Stimulated activated CD8-positive, alpha-beta memory T cell treated with anti-CD3 and anti-CD28 coated beads, Interleukin-2, amount 100 ng/mL, for 48 hours (primary cell): ENCODE results near the gene IGDCC3.

Experiments used
- DNase-seq, 2 donors: peaks; one replicate each; pipeline ENCODE4 v3.0.0-alpha.2; 2020; ENCODE audit warnings: low read depth in 2 of 2

IGDCC3 gene

DNA sequence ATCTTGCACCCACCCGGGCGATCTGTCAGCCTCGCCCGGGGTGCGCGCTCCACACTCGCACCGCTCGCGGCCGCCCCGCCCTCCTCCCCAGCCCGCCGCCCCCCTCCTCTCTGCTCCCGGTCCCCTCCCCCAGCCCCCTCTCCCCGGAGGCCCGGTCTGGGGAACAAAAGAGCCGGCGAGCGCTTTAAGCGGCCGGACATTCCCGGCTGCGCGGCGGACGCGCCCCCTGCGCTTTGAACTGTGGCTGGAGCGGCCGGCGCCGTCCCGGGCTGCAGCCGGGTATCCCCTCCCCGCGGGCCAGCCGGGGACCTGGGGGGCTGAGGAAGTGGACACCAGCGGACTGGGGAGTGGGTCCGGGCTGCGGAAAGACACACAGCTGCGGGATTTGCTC, at the start of gene IGDCC3:
Gene IGDCC3 (minus strand): TSS at position 27 of the 391 bp plus-strand sequence. CDS start 214 bp downstream, outside the sequence.
- no peak for DNase-seq

DNA sequence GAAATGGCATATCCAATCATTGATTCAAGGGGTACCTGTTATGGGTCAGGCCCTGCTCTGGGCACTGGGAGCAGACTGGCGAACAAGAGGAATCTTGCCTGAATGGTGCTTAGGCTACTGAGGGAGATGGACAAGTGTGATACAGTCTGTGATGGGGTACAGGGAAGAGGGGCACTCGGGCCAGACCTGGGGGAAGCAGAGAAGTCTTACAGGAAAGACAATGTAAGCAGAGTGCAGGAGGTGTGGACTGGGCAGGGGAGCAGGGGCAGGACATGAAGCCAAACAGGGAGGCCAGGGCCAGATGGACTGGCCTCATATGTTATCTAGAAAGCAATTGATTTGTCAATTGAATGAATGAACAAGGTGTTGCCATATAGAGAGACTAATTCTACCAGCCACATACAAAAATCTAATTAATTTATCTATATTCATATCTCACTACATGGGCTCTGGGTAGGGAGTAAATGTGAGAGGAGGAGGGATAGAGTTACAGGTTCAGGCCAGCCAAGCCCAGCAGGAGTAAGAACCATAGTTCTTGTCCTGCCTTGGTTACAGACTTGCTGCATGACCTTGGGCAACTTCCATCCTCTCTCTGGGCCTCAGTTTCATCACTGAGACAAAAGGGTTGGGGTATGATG, 48.5 kb upstream of the IGDCC3 start:
- no peak for DNase-seq

DNA sequence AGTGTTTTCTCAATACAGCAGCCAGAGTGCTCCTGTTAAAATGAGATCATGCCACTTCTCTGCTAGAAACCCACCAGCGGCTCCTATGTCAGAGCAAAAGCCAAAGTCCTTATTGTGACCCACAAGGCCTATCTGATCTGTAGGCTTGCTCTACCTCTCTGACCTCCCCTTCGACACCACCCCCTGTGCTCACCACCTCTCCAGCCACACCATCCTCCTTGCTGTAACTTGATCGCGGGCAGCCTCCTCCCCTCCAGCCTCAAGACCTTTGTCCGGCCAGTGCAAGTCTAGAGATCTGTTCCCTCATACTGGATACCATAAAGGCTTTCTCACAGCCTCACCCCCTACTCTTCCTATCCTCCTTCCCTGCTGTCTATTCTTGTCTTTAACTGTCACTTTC, 46.9 kb upstream of the IGDCC3 start:
- no peak for DNase-seq

DNA sequence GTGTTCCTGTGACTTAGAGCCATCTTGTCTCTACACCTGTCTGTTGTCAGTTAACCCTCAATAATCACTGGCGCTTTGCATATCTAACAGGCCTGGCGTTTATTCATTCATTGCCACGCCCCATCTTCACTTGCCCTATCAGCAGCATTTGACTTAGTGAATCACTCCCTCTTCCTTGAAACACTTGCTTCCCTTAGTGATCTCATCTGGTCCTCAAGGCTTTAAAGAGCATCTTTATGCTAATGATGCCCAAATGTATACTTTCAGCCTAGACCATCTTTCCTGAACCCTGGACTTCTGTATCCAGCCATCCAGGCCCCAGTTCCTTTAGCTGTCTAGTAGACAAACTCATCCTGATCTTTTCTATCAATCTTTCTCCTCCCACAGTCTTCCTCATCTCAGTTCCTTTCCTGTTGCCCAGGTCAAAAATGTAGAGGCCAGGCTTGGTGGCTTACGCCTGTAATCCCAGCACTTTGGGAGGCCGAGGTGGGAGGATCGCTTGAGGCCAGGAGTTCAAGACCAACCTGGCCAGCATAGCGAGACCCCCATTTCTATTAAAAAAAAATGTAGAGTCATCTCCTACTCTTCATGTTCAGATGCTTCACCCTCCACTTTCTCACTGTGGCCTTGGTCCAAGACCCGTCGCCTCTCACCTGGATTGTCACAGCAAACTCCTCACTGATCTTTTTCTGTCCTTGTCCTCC, 46.3 kb upstream of the IGDCC3 start:
- no peak for DNase-seq

DNA sequence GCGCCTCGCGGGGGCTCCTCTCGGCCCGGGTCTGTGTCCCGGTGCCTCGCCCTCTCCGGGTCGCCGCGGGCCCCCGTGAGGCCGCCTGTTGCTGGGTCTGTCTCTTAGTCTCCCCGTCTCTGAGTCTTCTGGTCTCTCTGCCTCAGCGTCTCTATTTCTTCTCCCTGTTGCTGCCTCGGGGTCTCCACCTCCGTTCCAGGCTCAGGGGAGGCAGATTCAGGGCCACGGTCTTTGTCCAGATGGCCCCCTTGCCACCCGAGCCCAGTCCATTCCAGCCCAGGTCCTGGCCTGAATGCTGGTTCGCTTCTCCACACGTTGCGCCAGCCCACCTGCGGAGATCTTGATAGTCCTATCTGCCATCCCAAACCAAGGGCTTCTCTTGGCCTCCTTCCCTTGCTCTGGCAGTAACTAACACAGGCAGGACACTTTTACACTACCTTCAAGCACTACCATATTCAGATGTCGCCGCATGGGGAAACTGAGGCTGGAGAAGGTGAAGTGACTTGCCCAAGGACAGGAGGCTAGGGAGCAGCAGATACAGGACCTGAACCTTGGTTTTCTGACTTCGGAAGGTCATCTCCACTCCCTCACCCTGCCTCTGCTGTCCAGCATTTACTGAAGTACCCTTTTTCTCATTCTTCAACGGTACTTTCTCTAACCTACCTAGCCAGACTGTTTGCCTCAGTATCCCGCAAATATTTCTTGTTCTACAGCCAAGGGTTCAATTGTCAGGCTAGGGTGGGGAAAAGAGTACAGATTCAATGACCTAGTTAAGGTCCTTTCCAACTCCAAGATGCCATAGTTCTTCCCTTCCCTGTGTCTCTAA, 45.6 kb upstream of the IGDCC3 start:
- DNase-seq, result no peak

DNA sequence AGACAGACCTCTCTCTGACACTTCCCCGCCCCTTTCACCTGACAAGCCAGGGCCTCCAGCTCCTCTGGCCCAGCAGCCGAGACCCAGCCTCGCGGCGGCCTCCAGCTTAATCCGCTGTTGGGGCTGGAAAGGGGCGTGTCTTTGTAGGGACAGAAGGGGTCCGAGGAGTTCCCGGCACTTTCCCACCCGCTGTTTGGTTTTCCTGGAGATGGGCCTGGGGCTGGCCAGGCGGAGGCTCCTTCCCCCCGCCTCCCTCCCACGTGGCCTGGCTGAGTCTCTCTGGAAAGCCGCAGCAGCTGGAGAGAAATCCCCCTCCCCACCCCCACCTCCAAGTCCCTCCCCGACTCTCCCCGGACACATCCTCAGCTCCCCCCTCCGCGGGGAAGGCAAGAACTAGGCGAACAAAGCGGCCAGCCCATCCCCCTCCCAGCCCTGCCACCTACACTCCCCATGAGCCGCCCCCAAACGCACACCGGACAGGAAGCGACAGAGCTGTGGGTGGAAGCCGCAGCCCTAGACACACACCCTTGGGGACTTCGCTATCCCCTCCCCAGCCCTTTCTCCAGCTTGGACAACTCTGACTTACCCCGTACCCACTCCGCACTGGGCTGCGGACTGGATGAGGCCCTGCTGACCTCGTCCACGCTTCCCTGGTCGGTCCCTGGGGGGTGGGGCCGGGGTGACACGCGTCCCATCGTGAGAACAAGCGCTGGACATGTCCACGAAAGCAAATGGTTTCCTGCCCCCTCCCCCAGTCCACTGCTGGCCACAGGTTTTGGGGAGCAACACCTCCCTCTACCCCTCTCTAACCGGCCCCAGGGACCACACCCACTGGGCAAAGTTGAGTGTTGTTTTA, 43.8 kb upstream of the IGDCC3 start:
- no peak for DNase-seq

DNA sequence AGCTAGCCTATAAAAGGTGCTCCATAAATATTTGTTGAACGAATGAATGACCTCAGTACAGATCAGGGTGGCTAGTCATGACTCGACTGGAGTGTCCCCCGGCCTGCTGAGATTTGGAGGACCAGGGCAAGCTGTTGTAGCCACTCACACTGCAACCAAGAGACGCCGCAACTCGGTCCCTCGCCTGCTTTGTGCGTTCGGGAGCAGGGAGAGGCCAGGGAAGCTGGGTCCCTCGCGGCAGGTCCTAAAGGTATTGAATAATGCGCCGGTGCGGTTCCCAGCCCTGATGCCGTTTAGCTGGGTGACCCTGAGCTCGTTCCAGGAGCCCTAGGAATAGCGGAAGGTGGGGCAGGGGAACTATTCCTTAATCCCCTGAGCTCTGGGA, 43.2 kb upstream of the IGDCC3 start:
- no peak for DNase-seq

DNA sequence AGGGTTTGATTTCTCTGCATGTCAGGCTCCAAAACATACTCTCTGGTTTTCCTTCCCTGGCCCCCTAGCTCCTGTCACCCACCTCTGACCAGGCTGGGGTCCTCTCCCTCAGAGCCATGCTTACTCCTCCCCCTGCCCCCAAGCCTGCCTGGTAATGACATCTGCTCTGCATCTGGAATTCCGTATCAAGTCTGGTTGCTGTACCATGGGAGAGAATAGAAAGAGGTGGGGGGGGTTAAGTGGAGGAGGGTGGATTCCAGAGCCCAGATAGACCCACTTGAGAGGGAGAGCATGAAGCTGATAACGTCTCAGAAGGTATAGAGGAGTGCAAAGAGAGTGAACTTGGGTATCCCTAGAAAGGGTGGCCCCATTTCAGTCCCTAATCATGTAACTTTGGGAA, 40.8 kb upstream of the IGDCC3 start:
- DNase-seq, result no peak

DNA sequence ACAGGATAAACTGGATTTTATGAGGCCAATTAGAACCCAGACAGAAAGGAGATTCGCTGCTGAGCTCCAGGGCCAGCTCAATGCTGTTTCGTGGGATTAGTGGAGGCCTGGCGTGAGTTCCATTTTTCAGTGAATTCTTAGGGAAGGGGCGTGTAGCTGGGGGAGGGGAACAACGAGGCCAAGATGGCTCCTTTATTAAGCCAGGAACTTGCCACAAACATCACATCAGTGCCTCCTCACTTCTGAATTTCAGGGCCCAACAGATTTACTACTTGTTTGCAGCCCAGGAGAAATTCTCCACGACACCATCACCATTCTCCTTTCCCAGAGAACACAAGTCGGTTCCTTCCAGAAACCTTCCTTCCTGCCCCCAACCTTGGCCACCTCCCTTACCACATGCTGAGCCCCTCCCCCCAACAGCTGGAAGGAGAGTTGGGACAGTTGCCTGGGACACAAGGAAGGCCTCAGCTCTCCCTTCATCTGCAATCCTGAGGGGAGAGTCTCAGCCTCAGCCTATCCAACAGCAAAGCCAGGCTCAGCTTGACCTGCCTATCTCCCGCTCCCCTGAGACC, 39.1 kb upstream of the IGDCC3 start:
- no peak for DNase-seq

DNA sequence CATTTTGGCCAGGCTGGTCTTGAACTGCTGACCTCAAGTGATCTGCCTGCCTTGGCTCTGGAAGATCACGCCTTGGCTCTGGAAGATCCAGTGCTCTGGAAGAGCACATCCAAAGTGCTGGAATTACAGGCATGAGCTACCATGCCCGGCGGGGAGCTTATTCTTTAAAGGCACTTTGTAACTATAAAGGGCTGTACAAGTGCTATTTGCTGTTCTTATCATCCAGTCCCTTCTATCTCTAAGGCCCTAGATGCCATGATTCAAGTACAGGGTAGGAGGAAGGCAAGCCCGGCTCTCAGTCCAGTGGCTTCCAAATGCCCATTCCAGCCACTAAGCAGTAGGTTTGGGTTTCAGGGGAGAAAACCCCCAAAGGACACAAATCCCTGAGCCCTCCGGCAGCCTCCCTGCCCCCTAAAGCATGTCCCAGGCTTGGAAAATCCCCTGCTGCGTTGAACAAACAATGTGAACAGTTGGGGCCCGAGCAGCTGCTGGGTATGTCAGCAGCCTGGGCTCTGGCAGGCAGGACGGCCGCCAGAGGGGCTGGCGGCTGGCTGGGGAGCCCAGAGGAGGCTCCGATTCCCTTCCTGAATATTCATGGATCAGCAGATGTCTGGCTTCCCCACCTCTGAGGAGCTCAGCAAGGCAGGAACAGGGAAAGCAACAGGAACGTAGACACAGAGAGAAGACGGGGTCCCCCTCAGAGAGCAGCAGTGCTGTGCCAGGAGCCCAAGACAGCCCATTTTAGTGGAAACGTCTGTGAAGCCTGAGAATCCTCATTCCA, 37.2 kb upstream of the IGDCC3 start:
- DNase-seq, result no peak

DNA sequence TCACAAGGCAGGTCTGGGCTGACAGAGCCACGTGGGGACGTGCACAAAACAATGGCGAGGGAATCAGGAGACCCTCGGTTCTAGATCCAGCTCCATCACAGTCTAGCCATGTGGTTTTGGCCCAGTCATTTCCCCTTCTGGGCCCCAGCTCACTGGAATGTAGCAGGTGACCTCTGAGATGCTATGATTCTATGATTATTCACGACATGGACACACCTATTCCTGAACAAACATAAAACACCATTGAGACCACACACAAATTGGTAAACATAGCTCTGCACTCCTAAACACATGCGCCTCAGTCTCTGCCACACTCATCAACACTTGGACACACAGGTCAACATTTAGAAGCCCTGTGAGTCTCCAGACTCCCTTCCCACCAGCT, 36.0 kb upstream of the IGDCC3 start:
- DNase-seq, result no peak

DNA sequence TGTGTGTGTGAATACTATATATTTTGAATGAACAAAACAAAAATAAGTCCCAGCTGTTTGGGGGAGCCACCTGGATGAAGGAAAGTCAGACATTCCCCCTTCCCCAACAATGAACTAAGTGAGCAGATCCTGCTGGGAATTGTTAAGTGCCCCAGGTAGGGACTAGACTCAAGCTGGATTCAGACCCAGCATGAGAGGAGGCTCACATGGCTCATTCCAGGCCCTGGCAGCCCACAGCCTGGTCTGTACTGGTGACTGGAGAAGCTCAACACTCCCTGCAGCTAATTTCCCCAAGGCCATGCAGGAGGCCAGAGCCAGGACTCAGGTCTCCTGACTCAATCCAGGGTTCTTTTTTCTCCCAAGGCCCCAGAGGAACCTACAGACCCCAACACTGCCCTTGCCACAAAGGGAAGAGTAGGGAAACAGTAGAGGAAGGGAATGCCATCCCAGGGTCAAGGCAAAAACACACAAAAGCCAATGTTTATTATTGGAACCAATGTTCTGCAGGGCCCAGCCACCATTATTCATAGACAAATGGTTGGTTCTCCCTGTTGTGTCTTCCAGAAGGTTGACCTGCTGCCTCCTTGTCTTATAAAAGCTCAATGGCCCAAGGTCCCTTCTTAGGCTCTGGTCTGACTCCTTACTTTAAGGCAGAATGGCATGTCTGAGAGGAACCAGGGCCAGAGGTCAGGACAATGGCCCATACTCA, 35.4 kb upstream of the IGDCC3 start:
- no peak for DNase-seq

DNA sequence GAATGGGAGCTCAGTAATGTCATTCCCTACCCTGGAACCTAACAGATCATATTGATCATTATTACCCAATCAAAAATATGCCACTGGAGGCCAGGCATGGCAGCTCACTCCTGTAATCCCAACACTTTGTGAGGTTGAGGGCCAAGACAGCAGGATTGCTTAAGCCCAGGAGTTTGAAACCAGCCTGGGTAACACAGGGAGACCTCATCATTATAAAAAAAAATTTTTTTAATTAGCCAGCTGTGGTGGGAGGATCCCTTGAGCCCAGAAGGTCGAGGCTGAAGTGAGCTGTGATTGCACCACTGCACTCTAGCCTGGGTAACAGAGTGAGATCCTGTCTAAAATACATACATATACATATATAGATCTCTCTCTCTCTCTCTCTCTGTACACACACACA, 34.8 kb upstream of the IGDCC3 start:
- DNase-seq, result no peak

DNA sequence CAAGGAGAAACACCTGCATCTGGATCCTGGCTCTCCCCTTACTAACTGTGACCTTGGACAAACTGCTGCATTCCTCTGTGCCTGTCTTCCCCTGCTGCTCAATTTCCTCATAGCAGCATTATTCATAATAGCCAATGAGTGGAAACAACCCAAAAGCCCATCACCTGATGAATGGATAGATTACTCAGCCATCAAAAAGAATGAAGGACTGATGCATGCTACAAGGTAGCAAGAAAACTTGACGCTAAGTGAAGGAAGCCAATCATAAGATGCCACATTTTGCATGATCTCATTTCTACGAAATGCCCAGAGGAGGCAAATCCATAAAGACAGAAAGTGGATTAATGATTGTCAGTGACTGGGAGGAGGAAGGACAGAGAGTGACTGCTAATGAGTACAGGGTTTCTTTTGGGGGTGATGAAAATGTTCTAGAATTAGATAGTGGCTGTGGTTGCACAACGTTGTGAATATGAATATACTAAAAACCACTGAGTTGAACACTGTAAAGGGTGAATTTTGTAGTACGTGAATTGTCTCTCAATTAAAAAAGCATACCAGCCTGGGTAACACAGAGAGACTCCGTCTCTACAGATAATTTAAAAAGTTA, 33.8 kb upstream of the IGDCC3 start:
- DNase-seq, result no peak

DNA sequence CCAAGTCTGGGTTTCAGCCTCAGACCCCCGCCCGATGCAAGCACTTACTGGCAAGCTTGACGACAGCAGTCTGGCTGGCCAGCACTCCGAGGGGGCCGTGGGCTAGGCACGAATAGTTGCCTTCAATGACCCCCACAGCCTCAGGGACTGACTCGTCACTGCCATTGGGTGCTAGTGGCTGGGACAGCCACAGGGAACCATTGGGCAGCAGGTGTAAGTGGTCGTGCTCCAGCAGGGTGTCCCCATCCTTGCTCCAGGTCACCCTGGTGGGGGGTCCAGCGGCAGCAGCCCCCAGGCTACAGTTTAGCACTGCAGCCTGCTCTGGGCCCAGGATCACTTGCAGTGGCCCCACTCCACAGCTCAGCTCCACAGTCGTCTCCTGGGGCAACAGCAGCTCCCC, 33.2 kb upstream of the IGDCC3 start:
- DNase-seq, result no peak

DNA sequence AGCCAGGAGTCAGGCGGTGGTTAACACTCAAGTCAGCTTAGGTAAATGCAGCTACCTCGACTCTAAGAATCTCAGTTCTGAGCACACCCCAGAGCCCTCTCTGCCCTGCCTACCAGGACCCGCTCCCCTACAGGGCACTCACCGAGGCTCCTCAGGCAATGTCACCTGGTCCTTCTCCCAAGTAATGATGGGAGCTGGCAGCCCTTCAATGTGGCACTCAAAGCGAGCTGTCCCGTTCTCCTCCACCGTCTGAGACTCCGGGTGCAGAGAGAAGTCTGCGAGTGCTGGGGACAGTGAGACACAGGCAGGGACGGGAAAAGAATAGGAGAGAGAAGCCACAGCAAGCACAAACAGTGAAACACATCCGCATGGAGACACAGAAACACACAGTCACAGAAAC, 32.2 kb upstream of the IGDCC3 start:
- no peak for DNase-seq

DNA sequence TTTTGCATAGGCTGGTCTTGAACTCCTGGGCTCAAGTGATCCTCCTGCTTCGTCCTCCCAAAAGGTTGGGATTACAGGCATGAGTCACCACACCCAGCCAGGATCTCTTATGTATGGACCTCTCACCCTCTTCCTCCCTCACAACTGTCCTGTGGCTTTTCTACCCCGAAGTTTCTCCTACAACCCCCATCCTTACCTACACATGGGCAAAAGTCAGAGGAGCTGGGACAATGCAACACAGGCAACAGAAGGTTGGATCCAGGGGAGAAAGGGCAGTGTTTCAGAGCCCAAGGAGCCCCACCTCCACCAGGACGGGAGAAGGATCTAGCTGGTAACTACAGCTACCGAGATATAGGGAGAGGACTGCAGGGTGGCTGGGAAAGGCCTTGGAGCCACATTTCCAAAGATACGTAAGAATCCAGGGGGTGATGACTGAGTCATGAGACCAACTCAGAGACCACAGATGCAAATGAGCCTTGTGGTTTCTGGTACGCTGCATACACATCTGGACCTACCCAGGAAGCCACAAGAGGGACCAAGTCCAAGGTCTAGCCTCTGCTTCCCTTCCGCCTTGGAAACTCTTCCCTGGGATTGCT, 31.3 kb upstream of the IGDCC3 start:
- no peak for DNase-seq

DNA sequence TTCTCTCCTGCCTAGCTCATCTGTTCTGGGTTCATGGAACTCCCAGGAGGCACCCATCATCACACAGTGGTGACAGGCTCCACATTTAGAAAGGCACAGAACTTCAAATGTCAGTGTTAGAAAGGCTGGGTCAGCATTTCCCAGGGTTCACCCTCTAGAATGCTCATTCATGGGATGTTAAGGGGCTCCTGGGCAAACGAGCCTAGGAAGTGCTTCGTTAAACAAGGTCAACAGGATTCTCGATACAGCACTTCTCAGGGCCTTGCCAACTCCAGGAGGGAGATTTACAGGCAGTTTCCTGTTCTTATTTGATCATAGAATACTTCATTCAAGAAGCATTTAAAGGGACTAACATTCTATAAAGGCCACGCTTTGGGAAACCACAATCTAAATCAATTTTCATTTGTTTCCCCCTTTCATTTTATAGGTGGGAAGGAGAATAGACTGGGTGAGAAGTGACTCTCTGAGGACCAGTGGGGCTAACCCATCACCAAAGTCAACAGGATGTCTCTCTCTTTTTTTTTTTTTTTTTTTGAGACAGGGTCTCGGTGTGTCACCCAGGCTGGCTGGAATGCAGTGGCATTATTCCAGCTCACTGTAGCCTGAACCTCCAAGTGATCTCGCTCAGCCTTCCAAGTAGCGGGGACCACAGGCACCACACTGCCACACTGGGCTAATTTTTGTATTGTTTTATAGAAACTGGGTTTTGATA, 30.7 kb upstream of the IGDCC3 start:
- DNase-seq, result no peak
